Umbilical cord (tissue), 2 donors: Measurements from ENCODE around the gene TIGD1. TPM values are rescaled to one million over a fixed set of nuclear protein-coding genes. Genes with fewer than 3 reads are reported as not detected.

Experiments used
- DNase-seq: peaks from one replicate; pipeline ENCODE4 v3.0.0-alpha.2; 2015; ENCODE audit warnings: low spot score
- total RNA-seq: library from RNA; depleted of rRNA; stranded (reverse); fragments of >200 nt; gene quantifications from one replicate; pipeline ENCODE4 v1.2.3, GENCODE V29; 2014; ENCODE audit warnings: low replicate concordance; ENCODE audit not compliant: insufficient read depth

The TIGD1 gene
- total RNA-seq, 1 donor from 2014 or later = 1.7 TPM

GRCh38 chr2:232523682-232524597 is 26.4 kb downstream of the TIGD1 start:
- no peak for DNase-seq

- no peak for DNase-seq
These were observed 27.0 kb downstream of the TIGD1 start for GRCh38 chr2:232523402-232523681.

- no peak for DNase-seq
These were observed 27.5 kb downstream of the TIGD1 start for GRCh38 chr2:232522623-232523401.

- DNase-seq = no peak
These were observed 28.3 kb downstream of the TIGD1 start for GRCh38 chr2:232521959-232522622.

- DNase-seq = no peak
These were observed 29.3 kb downstream of the TIGD1 start for GRCh38 chr2:232521098-232521497.

- no peak for DNase-seq
These were observed 29.9 kb downstream of the TIGD1 start for GRCh38 chr2:232520489-232520888.

GRCh38 chr2:232519581-232520438 is 30.5 kb downstream of the TIGD1 start, which contains the start of gene PRSS56:
TSS of gene PRSS56 (plus strand) at chr2:232520388. CDS start at chr2:232520599, 211 bp downstream.
- no peak for DNase-seq

- no peak for DNase-seq
These were observed 31.5 kb downstream of the TIGD1 start for GRCh38 chr2:232518844-232519243.

GRCh38 chr2:232516551-232516950 is 33.8 kb downstream of the TIGD1 start:
- DNase-seq = no peak

- no peak for DNase-seq
These were observed 34.7 kb downstream of the TIGD1 start for GRCh38 chr2:232515639-232516038.

GRCh38 chr2:232513353-232513752 is 37.0 kb downstream of the TIGD1 start:
- no peak for DNase-seq

GRCh38 chr2:232512602-232513001 is 37.8 kb downstream of the TIGD1 start:
- DNase-seq = no peak

GRCh38 chr2:232511336-232511890 is 38.9 kb downstream of the TIGD1 start:
- no peak for DNase-seq

GRCh38 chr2:232508251-232508650 is 42.1 kb downstream of the TIGD1 start:
- no peak for DNase-seq

- DNase-seq = no peak
These were observed 43.6 kb downstream of the TIGD1 start for GRCh38 chr2:232506709-232507108.

GRCh38 chr2:232505856-232506255 is 44.5 kb downstream of the TIGD1 start:
- no peak for DNase-seq

GRCh38 chr2:232504438-232504837 is 45.9 kb downstream of the TIGD1 start:
- no peak for DNase-seq

GRCh38 chr2:232503809-232504323 is 46.5 kb downstream of the TIGD1 start:
- DNase-seq = no peak

- no peak for DNase-seq
These were observed 47.2 kb downstream of the TIGD1 start for GRCh38 chr2:232502911-232503808.

- no peak for DNase-seq
These were observed 47.8 kb downstream of the TIGD1 start for GRCh38 chr2:232502511-232502910.
